Measurements from ENCODE around the gene GRB7.
A peak's percentile ranks its signal among the peaks of the same experiment; 100 is the strongest.
"Not testable (repeated sequence)": the region's sequence is repeated elsewhere in the genome, so short reads cannot be mapped to it uniquely, and the experiment has no call there.

The GRB7 gene

GRCh38 chr17:39751016-39751543 lies 13.3 kb downstream of the GRB7 start:
- DNase-seq = no peak

GRCh38 chr17:39751637-39752036 lies 13.9 kb downstream of the GRB7 start:
- no peak for DNase-seq

GRCh38 chr17:39752241-39752881 lies 14.6 kb downstream of the GRB7 start:
- no peak for DNase-seq

- peak in 11 of 56 donors; percentile 18 to 76 (median 55) for DNase-seq
These were observed 15.9 kb downstream of the GRB7 start for GRCh38 chr17:39753514-39754160.

- DNase-seq = peak in 55 of 56 donors; percentile 26 to 91 (median 79)
These were observed 16.6 kb downstream of the GRB7 start for GRCh38 chr17:39754161-39754957.

GRCh38 chr17:39754958-39755553 lies 17.3 kb downstream of the GRB7 start:
- DNase-seq = peak in 1 of 56 donors; percentile 33

- peak in 1 of 56 donors; percentile 82 for DNase-seq
These were observed 18.0 kb downstream of the GRB7 start for GRCh38 chr17:39755554-39756379.

- DNase-seq = no peak
These were observed 18.8 kb downstream of the GRB7 start for GRCh38 chr17:39756380-39757079.

GRCh38 chr17:39757176-39757662 lies 19.5 kb downstream of the GRB7 start:
- DNase-seq = no peak

GRCh38 chr17:39757931-39758873 lies 20.5 kb downstream of the GRB7 start:
- no peak for DNase-seq

GRCh38 chr17:39759204-39759603 lies 21.5 kb downstream of the GRB7 start:
- no peak for DNase-seq

GRCh38 chr17:39761861-39762496 lies 24.2 kb downstream of the GRB7 start:
- no peak for DNase-seq

- DNase-seq = no peak
These were observed 25.5 kb downstream of the GRB7 start for GRCh38 chr17:39763051-39763820.

- not testable (repeated sequence) for DNase-seq
These were observed 26.4 kb downstream of the GRB7 start for GRCh38 chr17:39764171-39764570.

GRCh38 chr17:39765175-39765574 lies 27.4 kb downstream of the GRB7 start:
- DNase-seq = no peak

- DNase-seq = no peak
These were observed 28.0 kb downstream of the GRB7 start for GRCh38 chr17:39765766-39766165.

- no peak for DNase-seq
These were observed 29.4 kb downstream of the GRB7 start for GRCh38 chr17:39767147-39767546.

Measured in nucleus accumbens (tissue), 56 donors.